Loucy (cell line): Measurements from ENCODE around the gene CIB2.

Experiments
- H2AFZ ChIP-seq: fragments of 200-600 bp; sonication (generic); 2 replicates; pipeline ENCODE4 v1.6.0; 2016; ENCODE audit warnings: antibody characterized with exemption, mild to moderate bottlenecking, low read length, moderate library complexity
- H3F3A ChIP-seq: fragments of 200-600 bp; 2 replicates; pipeline ENCODE4 v1.6.0; 2016; ENCODE audit warnings: antibody characterized with exemption, low read depth, mild to moderate bottlenecking
- H3K27me3 ChIP-seq: fragments of 200-600 bp; sonication (generic); 2 replicates; pipeline ENCODE4 v1.6.1; 2014; ENCODE audit warnings: low read length, mild to moderate bottlenecking; ENCODE audit not compliant: insufficient read depth, poor library complexity, severe bottlenecking
- H3K36me3 ChIP-seq: fragments of 200-600 bp; sonication (generic); 2 replicates; pipeline ENCODE4 v1.6.1; 2016; ENCODE audit warnings: low read length; ENCODE audit not compliant: insufficient read depth
- H3K4me1 ChIP-seq: fragments of 200-600 bp; sonication (generic); 2 replicates; pipeline ENCODE4 v1.5.1; 2014; ENCODE audit warnings: low read length, mild to moderate bottlenecking; ENCODE audit not compliant: insufficient read depth, poor library complexity, severe bottlenecking
- H3K4me2 ChIP-seq: fragments of 200-600 bp; sonication (generic); 2 replicates; pipeline ENCODE4 v1.6.0; 2014; ENCODE audit warnings: antibody characterized with exemption, low read length, low read depth, mild to moderate bottlenecking; ENCODE audit not compliant: poor library complexity, severe bottlenecking
- H3K4me3 ChIP-seq: fragments of 200-600 bp; sonication (generic); 2 replicates; pipeline ENCODE4 v1.5.1; 2014; ENCODE audit warnings: low read length, mild to moderate bottlenecking, mixed read lengths; ENCODE audit not compliant: poor library complexity, severe bottlenecking
- H3K79me2 ChIP-seq: fragments of 200-600 bp; sonication (generic); 2 replicates; pipeline ENCODE4 v1.6.1; 2014; ENCODE audit warnings: low read length; ENCODE audit not compliant: insufficient read depth
- H3K9ac ChIP-seq: fragments of 200-600 bp; sonication (generic); 2 replicates; pipeline ENCODE4 v1.6.0; 2014; ENCODE audit warnings: mild to moderate bottlenecking, low read depth, low read length, moderate library complexity; ENCODE audit not compliant: poor library complexity, severe bottlenecking
- H3K9me2 ChIP-seq: fragments of 200-600 bp; sonication (generic); replicated peaks from 2 replicates; pipeline ENCODE4 v1.6.1; 2016; ENCODE audit warnings: low read depth, low read length, mixed read lengths
- H3K9me3 ChIP-seq: fragments of 200-600 bp; sonication (generic); 2 replicates; pipeline ENCODE4 v1.6.1; 2014; ENCODE audit warnings: mild to moderate bottlenecking, antibody characterized with exemption, low read length, low read depth; ENCODE audit not compliant: insufficient read depth
- H4K20me1 ChIP-seq: fragments of 200-600 bp; sonication (generic); 2 replicates; pipeline ENCODE4 v1.6.0; 2014; ENCODE audit warnings: antibody characterized with exemption, low read length, mild to moderate bottlenecking; ENCODE audit not compliant: insufficient read depth, poor library complexity, severe bottlenecking
- EZH2phosphoT487 ChIP-seq: fragments of 200-600 bp; IDR thresholded peaks from 2 replicates; pipeline ENCODE4 v1.6.1; 2018; ENCODE audit warnings: antibody characterized with exemption, mild to moderate bottlenecking, moderate library complexity, borderline replicate concordance
- TF ChIP-seq, protein P1 (sequence below): fragments of 200-600 bp; sonication (generic); conservative IDR thresholded peaks from 2 replicates; pipeline ENCODE4 v1.5.1; 2014; ENCODE audit warnings: mild to moderate bottlenecking, antibody characterized with exemption, low read length

CIB2 gene

GRCh38 chr15:78147566-78147965 lies 16.3 kb upstream of the CIB2 start:
- Histone ChIP-seq H4K20me1 (peaks cover 25% of the 10 kb centered on the region), H3K27me3 (no peaks in the 10 kb centered on the region), H3K4me2 (peak overlapping the region; percentile 79), H3K4me3 (no peak overlapping the region), H2AFZ (no peak overlapping the region), H3K4me1 (peaks cover 23% of the 10 kb centered on the region), H3K9me3 (no peaks in the 10 kb centered on the region), H3K9ac (peak overlapping the region; percentile 82), H3K79me2 (peaks cover 33% of the 10 kb centered on the region), H3K36me3 (no peaks in the 10 kb centered on the region), H3K9me2 (no peaks in the 10 kb centered on the region), H3F3A (no peaks in the 10 kb centered on the region)
- TF ChIP-seq EZH2phosphoT487, result no peak
- TF ChIP-seq, protein P1, sequence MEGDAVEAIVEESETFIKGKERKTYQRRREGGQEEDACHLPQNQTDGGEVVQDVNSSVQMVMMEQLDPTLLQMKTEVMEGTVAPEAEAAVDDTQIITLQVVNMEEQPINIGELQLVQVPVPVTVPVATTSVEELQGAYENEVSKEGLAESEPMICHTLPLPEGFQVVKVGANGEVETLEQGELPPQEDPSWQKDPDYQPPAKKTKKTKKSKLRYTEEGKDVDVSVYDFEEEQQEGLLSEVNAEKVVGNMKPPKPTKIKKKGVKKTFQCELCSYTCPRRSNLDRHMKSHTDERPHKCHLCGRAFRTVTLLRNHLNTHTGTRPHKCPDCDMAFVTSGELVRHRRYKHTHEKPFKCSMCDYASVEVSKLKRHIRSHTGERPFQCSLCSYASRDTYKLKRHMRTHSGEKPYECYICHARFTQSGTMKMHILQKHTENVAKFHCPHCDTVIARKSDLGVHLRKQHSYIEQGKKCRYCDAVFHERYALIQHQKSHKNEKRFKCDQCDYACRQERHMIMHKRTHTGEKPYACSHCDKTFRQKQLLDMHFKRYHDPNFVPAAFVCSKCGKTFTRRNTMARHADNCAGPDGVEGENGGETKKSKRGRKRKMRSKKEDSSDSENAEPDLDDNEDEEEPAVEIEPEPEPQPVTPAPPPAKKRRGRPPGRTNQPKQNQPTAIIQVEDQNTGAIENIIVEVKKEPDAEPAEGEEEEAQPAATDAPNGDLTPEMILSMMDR, result no peak

GRCh38 chr15:78146425-78147154 lies 15.3 kb upstream of the CIB2 start:
- Histone ChIP-seq H3K9ac (no peak overlapping the region), H3K9me3 (no peaks in the 10 kb centered on the region), H3K4me3 (no peak overlapping the region), H3K79me2 (peaks cover 31% of the 10 kb centered on the region), H3K36me3 (no peaks in the 10 kb centered on the region), H3K9me2 (no peaks in the 10 kb centered on the region), H3K4me2 (no peak overlapping the region), H3F3A (no peaks in the 10 kb centered on the region), H3K27me3 (no peaks in the 10 kb centered on the region), H2AFZ (no peak overlapping the region), H4K20me1 (peaks cover 22% of the 10 kb centered on the region), H3K4me1 (peaks cover 23% of the 10 kb centered on the region)
- TF ChIP-seq EZH2phosphoT487, result no peak
- TF ChIP-seq, protein P1, result no peak

DNA sequence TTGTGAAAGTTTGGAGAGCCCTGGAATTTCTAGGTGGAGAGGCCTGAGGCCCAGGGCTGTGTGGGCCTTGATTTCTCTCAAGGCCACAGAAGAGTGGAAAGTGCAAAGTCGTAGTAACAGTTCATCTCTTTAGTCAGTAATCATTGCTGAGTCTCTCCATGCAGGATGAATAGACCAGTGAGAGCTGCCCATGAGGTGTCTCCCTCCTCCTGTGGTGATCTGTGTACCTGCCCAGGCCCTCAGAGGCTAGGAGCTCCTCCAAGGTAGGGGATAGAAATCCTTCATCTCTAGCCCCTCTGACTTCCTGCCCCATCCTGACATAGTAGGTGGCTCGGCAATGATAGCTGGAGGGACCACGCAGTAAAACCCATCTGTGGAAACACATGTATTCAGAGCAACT lies 11.1 kb upstream of the CIB2 start:
- Histone ChIP-seq H3K9me2 (no peaks in the 10 kb centered on the region), H3K4me3 (no peak overlapping the region), H2AFZ (no peak overlapping the region), H3K27me3 (no peaks in the 10 kb centered on the region), H4K20me1 (no peaks in the 10 kb centered on the region), H3K9me3 (no peaks in the 10 kb centered on the region), H3K79me2 (no peaks in the 10 kb centered on the region), H3K4me2 (no peak overlapping the region), H3K9ac (no peak overlapping the region), H3K4me1 (no peaks in the 10 kb centered on the region), H3K36me3 (no peaks in the 10 kb centered on the region), H3F3A (no peaks in the 10 kb centered on the region)
- no peak for TF ChIP-seq EZH2phosphoT487
- TF ChIP-seq, protein P1, result no peak
